Measurements from ENCODE around the gene STARD6. TPM values are rescaled to one million over a fixed set of nuclear protein-coding genes. Genes with fewer than 3 reads are reported as not detected.

STARD6 gene
- total RNA-seq, 2 experiments from 2014 or later, result not detected

- Histone ChIP-seq H3K79me2 (ENCODE audit: insufficient read depth, low read depth, low read length) (no peaks in the 10 kb centered on the region), H3K36me3 (ENCODE audit: insufficient read depth, low read length) (peaks cover 61% of the 10 kb centered on the region), H3K4me3 (ENCODE audit: low read depth, low read length, poor library complexity, severe bottlenecking) (no peak overlapping the region), H3K9me2 (ENCODE audit: insufficient read depth, low read length) (no peaks in the 10 kb centered on the region), H3K27ac (ENCODE audit: low read depth, low read length, poor library complexity, severe bottlenecking) (no peak overlapping the region), H2AFZ (ENCODE audit: low read length) (no peak overlapping the region), H3K4me1 (ENCODE audit: insufficient read depth, low read length, poor library complexity, severe bottlenecking) (peaks cover 10% of the 10 kb centered on the region), H4K20me1 (ENCODE audit: insufficient read depth, low read length) (no peaks in the 10 kb centered on the region), H3K4me2 (ENCODE audit: low read length) (no peak overlapping the region), H3K9me3 (ENCODE audit: low read length) (no peaks in the 10 kb centered on the region)
- intact Hi-C loops (cut with micrococcal nuclease; ENCODE audit: unreplicated experiment), result no loop called here
- TF ChIP-seq CTCF (conservative IDR thresholded peaks at IDR 0.05; ENCODE audit: low read length), result no peak
- TF ChIP-seq EZH2phosphoT487 (IDR thresholded peaks at IDR 0.05; ENCODE audit: borderline replicate concordance, low read depth, low read length), result no peak
- POLR2A ChIA-PET, result no interaction called here
- CTCF ChIA-PET (ENCODE audit: unreplicated experiment), result no interaction called here
- no TSS peak for BruUV-seq (replicated peaks)
- no peak for DNase-seq (ENCODE audit: low spot score)
Observed at GRCh38 chr18:54280220-54280569, 77.5 kb downstream of the STARD6 start.

- no TSS peak for BruUV-seq (replicated peaks)
- Histone ChIP-seq H3K4me2 (ENCODE audit: low read length) (no peak overlapping the region), H3K36me3 (ENCODE audit: insufficient read depth, low read length) (peaks cover 56% of the 10 kb centered on the region), H3K9me3 (ENCODE audit: low read length) (no peaks in the 10 kb centered on the region), H3K4me1 (ENCODE audit: insufficient read depth, low read length, poor library complexity, severe bottlenecking) (peaks cover 10% of the 10 kb centered on the region), H3K27ac (ENCODE audit: low read depth, low read length, poor library complexity, severe bottlenecking) (no peak overlapping the region), H3K79me2 (ENCODE audit: insufficient read depth, low read depth, low read length) (no peaks in the 10 kb centered on the region), H4K20me1 (ENCODE audit: insufficient read depth, low read length) (no peaks in the 10 kb centered on the region), H3K4me3 (ENCODE audit: low read depth, low read length, poor library complexity, severe bottlenecking) (no peak overlapping the region), H2AFZ (ENCODE audit: low read length) (no peak overlapping the region), H3K9me2 (ENCODE audit: insufficient read depth, low read length) (no peaks in the 10 kb centered on the region)
- intact Hi-C loops (cut with micrococcal nuclease; ENCODE audit: unreplicated experiment), result no loop called here
- DNase-seq (ENCODE audit: low spot score), result no peak
- TF ChIP-seq EZH2phosphoT487 (IDR thresholded peaks at IDR 0.05; ENCODE audit: borderline replicate concordance, low read depth, low read length), result no peak
- no peak for TF ChIP-seq CTCF (conservative IDR thresholded peaks at IDR 0.05; ENCODE audit: low read length)
- ChIA-PET POLR2A (interaction anchor here (1.1 kb wide), 1 partner anchor 17 kb away, joined by 4 read pairs; no protein-coding TSS in a partner anchor), CTCF (ENCODE audit: unreplicated experiment) (no interaction called here)
Observed at GRCh38 chr18:54279477-54280219, 78.0 kb downstream of the STARD6 start.

GRCh38 chr18:54278615-54279014 lies 79.0 kb downstream of the STARD6 start:
- Histone ChIP-seq H3K9me2 (ENCODE audit: insufficient read depth, low read length) (no peaks in the 10 kb centered on the region), H2AFZ (ENCODE audit: low read length) (no peak overlapping the region), H3K9me3 (ENCODE audit: low read length) (no peaks in the 10 kb centered on the region), H3K4me3 (ENCODE audit: low read depth, low read length, poor library complexity, severe bottlenecking) (no peak overlapping the region), H3K27ac (ENCODE audit: low read depth, low read length, poor library complexity, severe bottlenecking) (no peak overlapping the region), H4K20me1 (ENCODE audit: insufficient read depth, low read length) (no peaks in the 10 kb centered on the region), H3K36me3 (ENCODE audit: insufficient read depth, low read length) (peaks cover 51% of the 10 kb centered on the region), H3K4me1 (ENCODE audit: insufficient read depth, low read length, poor library complexity, severe bottlenecking) (peaks cover 10% of the 10 kb centered on the region), H3K4me2 (ENCODE audit: low read length) (no peak overlapping the region), H3K79me2 (ENCODE audit: insufficient read depth, low read depth, low read length) (no peaks in the 10 kb centered on the region)
- no TSS peak for BruUV-seq (replicated peaks)
- ChIA-PET CTCF (ENCODE audit: unreplicated experiment) (no interaction called here), POLR2A (interaction anchor here (0.9 to 1.1 kb wide), 2 partner anchors 9 to 18 kb away, joined by 3 to 4 read pairs; partner anchors contain the start of gene POLI)
- no peak for TF ChIP-seq EZH2phosphoT487 (IDR thresholded peaks at IDR 0.05; ENCODE audit: borderline replicate concordance, low read depth, low read length)
- TF ChIP-seq CTCF (conservative IDR thresholded peaks at IDR 0.05; ENCODE audit: low read length), result no peak
- DNase-seq (ENCODE audit: low spot score), result no peak
- intact Hi-C loops (cut with micrococcal nuclease; ENCODE audit: unreplicated experiment), result no loop called here
